GM21825 (cell line): ENCODE measurements around the gene EGFLAM.

ENCODE experiments used
- ATAC-seq: cut with Tn5 transposase; IDR thresholded peaks from one replicate; pipeline ENCODE4 v1.9.1; 2021; ENCODE audit warnings: mild to moderate bottlenecking, moderate library complexity; ENCODE audit not compliant: unreplicated experiment

The EGFLAM gene

GRCh38 chr5:38467353-38468040 lies 209.1 kb downstream of the EGFLAM start:
- ATAC-seq, result no peak

GRCh38 chr5:38468202-38468673 lies 209.9 kb downstream of the EGFLAM start:
- no peak for ATAC-seq

DNA sequence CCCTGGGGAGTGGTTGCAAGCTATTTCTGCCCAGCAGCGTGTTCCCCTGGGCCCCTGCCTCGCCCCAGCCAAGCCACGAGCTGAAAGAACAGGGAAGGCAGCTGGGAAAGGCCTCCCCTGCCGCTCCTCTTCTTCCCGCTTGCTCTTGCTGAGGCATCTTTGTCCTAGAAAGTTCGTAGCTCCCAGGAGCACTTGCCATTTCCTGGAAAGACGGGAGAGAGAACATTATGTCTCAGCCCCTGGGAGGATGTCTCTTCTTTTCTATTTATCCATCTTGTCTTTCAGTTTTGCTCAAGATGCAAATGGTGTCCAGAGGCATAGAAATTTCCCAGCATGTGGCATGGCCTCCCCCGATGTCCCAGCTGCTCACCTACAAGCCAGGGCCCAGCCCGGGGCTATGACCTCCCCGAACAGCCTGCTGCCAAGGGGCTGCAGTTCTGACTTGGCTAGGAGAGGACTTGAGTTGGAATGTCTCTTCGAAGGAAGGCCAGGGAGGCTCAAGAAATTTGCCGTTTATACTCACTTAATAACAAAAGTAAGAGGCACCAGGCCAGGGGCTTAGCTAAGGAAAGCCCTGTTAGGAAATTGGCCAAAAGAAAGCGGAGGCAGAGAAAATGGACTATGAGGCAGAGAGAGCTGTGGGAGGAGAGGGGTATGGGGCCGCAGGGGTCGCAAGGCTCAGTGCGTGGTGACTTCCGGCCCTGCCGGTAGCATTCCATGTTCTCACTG lies 210.8 kb downstream of the EGFLAM start:
- no peak for ATAC-seq

DNA sequence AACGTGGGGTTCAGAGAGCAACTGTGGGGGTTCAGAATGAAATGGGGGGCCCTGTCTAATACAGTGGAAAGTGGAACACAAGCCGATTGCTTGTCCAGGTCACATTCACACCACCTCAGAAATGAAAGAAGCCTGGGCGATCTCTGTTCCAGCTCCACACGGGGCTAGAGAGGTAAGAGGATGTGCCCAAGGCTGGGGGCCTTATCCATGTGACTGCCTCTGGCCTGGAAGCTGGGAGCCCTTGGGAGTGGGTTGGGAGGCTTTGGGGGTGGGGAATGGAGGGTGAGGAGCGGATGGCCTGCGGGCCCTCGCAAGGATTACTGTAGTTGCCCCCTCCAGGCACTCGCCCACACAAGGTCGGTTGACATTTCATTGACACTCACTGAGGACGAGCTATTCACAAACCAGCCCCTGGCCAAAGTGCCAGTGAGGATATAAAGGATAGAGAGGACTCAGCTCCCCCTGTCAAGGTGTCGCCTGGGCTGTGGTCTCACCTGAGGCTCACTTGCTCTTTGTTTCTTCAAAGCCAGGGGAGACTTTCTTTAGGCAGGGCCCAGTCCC lies 211.4 kb downstream of the EGFLAM start:
- ATAC-seq, result no peak

- no peak for ATAC-seq
Observed at GRCh38 chr5:38471709-38472108, 213.3 kb downstream of the EGFLAM start.

GRCh38 chr5:38472541-38472940 lies 214.2 kb downstream of the EGFLAM start:
- ATAC-seq, result no peak

- ATAC-seq, result no peak
Observed at GRCh38 chr5:38473008-38473407, 214.6 kb downstream of the EGFLAM start.

GRCh38 chr5:38478166-38478565 lies 219.8 kb downstream of the EGFLAM start:
- no peak for ATAC-seq

DNA sequence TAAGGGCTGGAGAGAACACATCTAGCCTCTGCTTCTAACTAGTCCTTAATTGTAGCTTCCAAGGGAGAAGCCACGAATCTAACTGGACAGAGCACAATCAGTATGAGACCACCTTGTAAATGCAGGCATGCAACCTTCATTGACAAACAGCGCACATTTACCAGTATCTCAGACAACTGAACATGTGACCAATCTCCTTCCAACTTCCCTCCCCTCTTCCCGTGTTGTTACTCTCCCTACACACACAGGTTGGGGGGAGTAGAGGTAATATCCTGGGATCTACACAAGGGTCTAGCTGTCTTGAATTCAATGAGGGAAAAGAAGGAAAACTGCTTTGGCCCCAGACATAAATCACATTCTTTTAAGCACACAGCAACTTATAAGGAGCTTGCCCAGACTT lies 220.5 kb downstream of the EGFLAM start:
- no peak for ATAC-seq

- no peak for ATAC-seq
Observed at GRCh38 chr5:38479315-38479904, 221.1 kb downstream of the EGFLAM start.

DNA sequence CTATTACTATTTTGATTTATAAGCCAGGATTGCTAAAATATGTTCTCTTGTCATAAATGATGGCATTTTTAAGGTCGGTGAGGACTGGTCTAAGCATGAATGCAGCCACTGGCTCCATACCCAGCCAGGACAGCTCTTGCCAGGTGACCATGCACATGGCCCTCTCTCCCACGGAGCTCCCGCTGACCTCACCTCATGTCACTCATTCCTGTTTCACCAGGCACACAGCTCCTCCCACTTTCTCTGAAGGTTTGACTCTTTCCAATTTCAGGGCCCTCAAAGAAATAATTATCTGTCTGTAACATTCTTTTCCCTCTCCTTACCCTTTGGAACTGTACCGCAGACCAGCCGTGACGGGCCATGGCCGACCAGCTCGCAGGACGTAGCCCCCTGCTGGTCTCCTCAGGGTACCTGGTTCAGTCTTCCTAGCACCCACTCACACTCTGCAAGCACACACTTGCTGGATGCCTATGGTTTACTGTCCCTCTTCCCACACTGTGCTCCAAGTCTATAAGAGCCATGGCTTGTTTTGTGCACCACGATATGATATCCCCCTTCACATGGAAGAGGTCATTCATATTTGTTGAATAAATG lies 225.5 kb downstream of the EGFLAM start:
- ATAC-seq, result no peak

- ATAC-seq, result no peak
Observed at GRCh38 chr5:38494175-38494574, 235.8 kb downstream of the EGFLAM start.

DNA sequence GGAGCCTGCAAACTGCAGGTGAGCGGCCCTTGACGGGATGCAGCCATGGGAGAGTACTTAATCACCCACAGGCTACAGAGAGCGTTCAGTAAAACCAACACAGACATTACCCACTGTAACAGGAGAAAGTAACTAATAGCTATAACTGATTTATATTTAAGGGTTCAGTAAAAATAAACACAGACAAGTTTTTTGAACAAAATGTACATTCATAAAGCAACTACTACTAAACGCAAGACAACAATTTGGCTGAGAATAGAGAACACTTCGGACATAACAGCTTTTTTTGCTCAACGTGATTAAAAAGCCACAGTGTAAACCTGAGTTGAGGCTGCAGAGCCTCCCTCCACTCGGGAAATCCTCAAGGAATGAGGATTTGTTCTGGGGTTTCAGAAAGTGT lies 236.4 kb downstream of the EGFLAM start:
- no peak for ATAC-seq

GRCh38 chr5:38497946-38498345 lies 239.6 kb downstream of the EGFLAM start:
- no peak for ATAC-seq

GRCh38 chr5:38500573-38501260 lies 242.4 kb downstream of the EGFLAM start:
- no peak for ATAC-seq

DNA sequence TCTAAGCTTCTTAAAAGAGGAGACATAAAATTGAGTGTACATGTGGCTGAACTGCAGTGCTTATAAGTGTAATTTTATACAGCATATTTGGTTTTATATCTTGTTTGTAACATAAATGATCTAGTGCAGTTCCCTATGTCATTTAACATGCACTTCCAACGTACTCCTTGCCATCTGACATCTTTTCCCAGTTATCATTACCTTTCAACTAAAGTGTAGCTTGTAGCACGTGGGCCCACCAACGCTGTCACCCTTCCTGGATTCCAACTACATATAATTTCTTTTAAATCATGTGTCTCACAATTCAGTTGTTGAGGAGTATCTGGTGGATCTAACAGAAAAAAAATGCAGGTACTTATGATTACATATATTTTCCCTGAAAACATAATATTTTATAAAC lies 247.9 kb downstream of the EGFLAM start:
- no peak for ATAC-seq

DNA sequence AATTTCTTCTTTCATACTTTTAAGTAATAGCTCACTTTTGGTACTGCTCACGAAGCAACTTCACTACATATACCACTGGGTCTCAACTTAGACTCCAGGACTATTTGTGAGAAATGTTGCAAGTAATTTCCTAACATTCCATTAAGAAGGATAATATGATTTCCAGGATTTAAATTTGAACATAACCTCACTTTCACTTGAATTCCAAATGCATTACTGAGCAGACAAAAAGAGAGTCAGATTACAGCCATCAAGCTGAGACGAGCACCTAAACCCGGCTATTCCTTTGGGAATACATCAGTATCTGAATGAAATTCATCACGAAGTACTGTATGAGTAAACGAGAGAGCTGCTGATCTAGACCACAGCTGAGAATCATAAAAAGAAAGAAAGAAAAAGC lies 250.8 kb downstream of the EGFLAM start:
- no peak for ATAC-seq
